Stimulated activated naive CD8-positive, alpha-beta T cell treated with anti-CD3 and anti-CD28 coated beads, Interleukin-15, Interleukin-2, amounts not matched to agents 100 ng/mL and 50 ng/mL, for 24 hours (primary cell): ENCODE measurements around the gene KRT12.

Experiments
- H3K27ac Mint-ChIP-seq: one replicate; pipeline ENCODE4 v1.8.0; 2021; ENCODE audit warnings: mild to moderate bottlenecking, mixed read lengths
- H3K27me3 Mint-ChIP-seq: one replicate; pipeline ENCODE4 v1.8.0; 2021; ENCODE audit warnings: mixed read lengths
- H3K36me3 Mint-ChIP-seq: one replicate; pipeline ENCODE4 v1.8.0; 2021; ENCODE audit warnings: low read depth, mixed read lengths
- H3K4me1 Mint-ChIP-seq: one replicate; pipeline ENCODE4 v1.8.0; 2021; ENCODE audit warnings: low read depth, mixed read lengths
- H3K4me3 Mint-ChIP-seq: one replicate; pipeline ENCODE4 v1.8.0; 2021; ENCODE audit warnings: mild to moderate bottlenecking, mixed read lengths
- H3K9me3 Mint-ChIP-seq: one replicate; pipeline ENCODE4 v1.8.0; 2021; ENCODE audit warnings: mixed read lengths

KRT12 gene

DNA sequence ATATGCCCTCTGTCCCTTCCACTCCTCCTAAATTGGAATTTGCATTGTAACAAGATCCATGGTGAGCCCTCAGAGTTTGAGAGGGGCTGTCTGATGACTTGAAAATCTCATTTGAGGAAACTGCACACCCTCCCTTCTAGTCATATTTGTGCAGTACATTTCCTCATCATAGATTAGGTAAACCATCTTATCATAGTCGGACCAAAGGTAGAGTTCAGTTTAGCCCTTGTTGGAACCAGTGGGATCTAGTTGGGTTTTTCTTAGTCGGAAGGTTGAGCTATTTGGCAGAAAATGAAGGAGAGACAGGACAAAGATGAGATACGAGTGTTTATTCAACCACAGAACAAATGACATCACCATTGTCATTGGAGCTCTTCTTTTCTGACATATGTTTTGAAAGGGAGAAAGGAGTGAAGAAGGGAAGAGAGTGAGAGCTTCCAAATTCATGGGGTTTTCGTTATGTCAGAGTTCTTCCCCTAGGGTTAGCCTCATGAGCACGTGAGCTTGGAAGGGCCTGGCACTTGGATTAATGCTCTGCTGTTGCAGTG is 33.9 kb upstream of the KRT12 start:
- no peak overlapping the region for H3K4me3 Mint-ChIP-seq
- H3K27me3 Mint-ChIP-seq: peaks cover 19% of the 10 kb centered on the region
- no peak overlapping the region for H3K27ac Mint-ChIP-seq
- peaks cover 18% of the 10 kb centered on the region for H3K4me1 Mint-ChIP-seq
- no peaks in the 10 kb centered on the region for H3K9me3 Mint-ChIP-seq
- H3K36me3 Mint-ChIP-seq: no peaks in the 10 kb centered on the region

DNA sequence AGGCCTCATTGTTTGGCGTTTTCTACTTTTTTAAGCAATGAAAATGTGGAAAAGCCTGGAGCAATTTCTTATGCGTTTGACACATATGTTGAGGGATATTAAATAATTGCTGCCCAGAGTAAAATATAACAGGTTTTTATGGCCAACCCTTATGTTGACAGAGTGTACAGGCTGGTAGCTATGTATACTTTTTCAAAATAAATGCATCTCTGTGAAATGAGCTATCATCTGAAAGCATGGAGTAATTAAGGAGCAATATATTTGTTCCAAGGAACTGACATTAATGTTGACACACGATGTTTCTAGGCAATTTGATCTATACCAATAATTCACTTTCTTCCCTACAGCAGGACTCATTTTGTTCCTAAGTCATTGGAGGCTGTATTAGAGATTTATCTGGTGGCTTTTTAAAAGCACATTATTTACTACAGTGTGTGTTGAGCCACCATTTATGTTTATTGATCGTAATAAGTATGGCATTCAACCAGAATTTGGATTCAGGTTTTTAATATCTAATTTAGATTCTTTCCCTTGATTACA is 30.0 kb upstream of the KRT12 start:
- Mint-ChIP-seq H3K4me3 (no peak overlapping the region), H3K36me3 (no peaks in the 10 kb centered on the region), H3K9me3 (no peaks in the 10 kb centered on the region), H3K4me1 (peaks cover 3% of the 10 kb centered on the region), H3K27ac (no peak overlapping the region), H3K27me3 (peaks cover 35% of the 10 kb centered on the region)

DNA sequence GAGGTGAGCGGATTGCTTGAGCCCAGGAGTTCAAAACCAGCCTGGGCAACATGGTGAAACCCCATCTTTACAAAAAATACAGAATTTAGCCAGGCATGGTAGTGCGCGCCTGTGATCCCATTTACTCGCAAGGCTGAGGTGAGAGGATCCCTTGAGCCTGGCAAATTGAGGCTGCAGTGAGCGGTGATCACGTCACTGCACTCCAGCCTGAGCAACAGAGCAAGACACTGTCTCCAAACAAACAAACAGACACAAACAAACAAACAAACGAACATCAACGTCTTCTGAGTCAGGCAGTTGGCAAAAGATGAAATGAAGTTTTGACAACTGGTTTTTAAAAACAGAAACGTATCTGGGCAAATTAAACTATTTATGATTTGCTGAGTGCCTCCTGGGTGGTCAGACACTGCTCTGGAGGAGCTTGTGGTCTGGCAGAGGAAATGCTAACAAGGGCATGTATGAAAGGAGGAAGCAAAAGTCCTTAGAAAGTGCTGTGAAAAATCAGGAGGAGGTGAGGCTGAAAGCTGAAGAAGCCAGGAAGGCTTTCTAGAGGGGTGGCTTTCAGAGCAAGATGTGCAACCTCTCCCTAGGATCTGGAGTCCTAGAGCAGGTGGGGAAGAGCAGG is 28.2 kb upstream of the KRT12 start:
- Mint-ChIP-seq H3K27me3 (peaks cover 29% of the 10 kb centered on the region), H3K27ac (no peak overlapping the region), H3K36me3 (no peaks in the 10 kb centered on the region), H3K9me3 (no peaks in the 10 kb centered on the region), H3K4me1 (no peaks in the 10 kb centered on the region), H3K4me3 (no peak overlapping the region)

DNA sequence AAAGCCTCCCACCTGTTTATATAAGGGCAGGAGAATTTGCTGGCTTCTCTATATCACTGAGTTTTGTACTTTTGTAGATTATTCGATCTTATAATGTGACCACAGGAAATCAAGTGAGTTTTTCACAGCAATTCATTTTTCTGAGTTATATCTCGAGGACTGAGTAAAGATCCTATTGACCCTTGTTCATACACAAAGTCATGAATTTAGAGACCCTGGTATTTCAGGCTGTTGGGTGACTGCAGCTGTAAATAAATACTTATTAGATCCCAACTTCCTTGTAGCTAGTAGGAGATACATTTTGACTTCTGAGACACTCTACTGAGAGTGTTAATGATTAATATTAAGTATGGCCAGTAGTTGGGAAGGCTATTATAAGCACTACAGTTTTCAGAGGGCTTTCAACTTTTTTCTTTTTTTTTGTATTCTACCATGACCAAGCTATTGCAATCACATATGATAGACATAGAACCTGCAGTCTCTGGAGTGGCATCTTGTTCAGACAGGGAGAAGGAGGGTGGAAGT is 21.2 kb upstream of the KRT12 start:
- H3K36me3 Mint-ChIP-seq: no peaks in the 10 kb centered on the region
- H3K27ac Mint-ChIP-seq: no peak overlapping the region
- H3K27me3 Mint-ChIP-seq: peaks cover 40% of the 10 kb centered on the region

GRCh38 chr17:40886090-40886489 is 19.1 kb upstream of the KRT12 start:
- Mint-ChIP-seq H3K4me1 (no peaks in the 10 kb centered on the region), H3K27ac (no peak overlapping the region), H3K4me3 (no peak overlapping the region), H3K36me3 (no peaks in the 10 kb centered on the region), H3K27me3 (peaks cover 32% of the 10 kb centered on the region), H3K9me3 (no peaks in the 10 kb centered on the region)

More for the DNA sequence above, 21.2 kb upstream of the KRT12 start:
- no peaks in the 10 kb centered on the region for H3K4me1 Mint-ChIP-seq
- no peak overlapping the region for H3K4me3 Mint-ChIP-seq
- no peaks in the 10 kb centered on the region for H3K9me3 Mint-ChIP-seq

- H3K9me3 Mint-ChIP-seq: no peaks in the 10 kb centered on the region
- no peak within 1 kb of the TSS for H3K4me3 Mint-ChIP-seq
- no peaks in the 10 kb centered on the region for H3K4me1 Mint-ChIP-seq
- no peaks in the 10 kb centered on the region for H3K36me3 Mint-ChIP-seq
- H3K27ac Mint-ChIP-seq: no peak within 1 kb of the TSS
- H3K27me3 Mint-ChIP-seq: peaks cover 29% of the 10 kb centered on the region
Observed at GRCh38 chr17:40884708-40885512, 17.9 kb upstream of the KRT12 start, which contains the start of gene KRT20. Gene KRT20, minus strand, starts transcription at chr17:40885242. Its CDS starts 57 bp downstream, at chr17:40885185.

GRCh38 chr17:40883626-40884334 is 16.8 kb upstream of the KRT12 start:
- H3K36me3 Mint-ChIP-seq: no peaks in the 10 kb centered on the region
- no peaks in the 10 kb centered on the region for H3K9me3 Mint-ChIP-seq
- no peak overlapping the region for H3K4me3 Mint-ChIP-seq
- no peak overlapping the region for H3K27ac Mint-ChIP-seq
- no peaks in the 10 kb centered on the region for H3K4me1 Mint-ChIP-seq
- peaks cover 18% of the 10 kb centered on the region for H3K27me3 Mint-ChIP-seq

GRCh38 chr17:40883031-40883430 is 16.0 kb upstream of the KRT12 start:
- peaks cover 10% of the 10 kb centered on the region for H3K27me3 Mint-ChIP-seq
- H3K36me3 Mint-ChIP-seq: no peaks in the 10 kb centered on the region
- H3K4me3 Mint-ChIP-seq: no peak overlapping the region
- H3K9me3 Mint-ChIP-seq: no peaks in the 10 kb centered on the region
- H3K27ac Mint-ChIP-seq: no peak overlapping the region
- H3K4me1 Mint-ChIP-seq: no peaks in the 10 kb centered on the region

- Mint-ChIP-seq H3K27me3 (peaks cover 7% of the 10 kb centered on the region), H3K27ac (no peak overlapping the region), H3K36me3 (no peaks in the 10 kb centered on the region), H3K4me3 (no peak overlapping the region), H3K9me3 (no peaks in the 10 kb centered on the region), H3K4me1 (no peaks in the 10 kb centered on the region)
Observed at GRCh38 chr17:40879026-40879425, 12.0 kb upstream of the KRT12 start.

DNA sequence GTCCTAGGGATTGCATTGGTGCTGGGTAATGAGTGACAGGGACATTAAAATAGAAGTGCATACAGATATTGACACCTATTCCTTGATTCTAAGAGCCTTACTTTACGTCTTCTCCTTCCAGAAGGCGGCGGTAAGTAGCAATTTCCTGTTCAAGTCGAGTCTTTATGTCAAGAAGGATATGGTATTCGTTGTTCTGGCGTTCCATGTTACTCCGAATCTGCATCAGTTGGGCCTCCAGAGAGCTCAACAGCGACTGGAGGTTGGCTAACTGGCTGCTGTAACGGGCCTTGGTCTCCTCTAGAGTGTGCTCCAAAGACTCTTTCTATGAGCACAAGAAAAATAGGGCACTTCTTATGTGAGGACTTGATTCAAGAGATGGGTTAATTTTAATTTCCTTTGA is 11.0 kb upstream of the KRT12 start:
- no peak overlapping the region for H3K27ac Mint-ChIP-seq
- no peak overlapping the region for H3K4me3 Mint-ChIP-seq
- peaks cover under 1% of the 10 kb centered on the region for H3K27me3 Mint-ChIP-seq
- no peaks in the 10 kb centered on the region for H3K36me3 Mint-ChIP-seq
- H3K4me1 Mint-ChIP-seq: no peaks in the 10 kb centered on the region
- no peaks in the 10 kb centered on the region for H3K9me3 Mint-ChIP-seq

- Mint-ChIP-seq H3K9me3 (no peaks in the 10 kb centered on the region), H3K4me1 (no peaks in the 10 kb centered on the region), H3K4me3 (no peak overlapping the region), H3K36me3 (no peaks in the 10 kb centered on the region), H3K27ac (no peak overlapping the region), H3K27me3 (peaks cover 21% of the 10 kb centered on the region)
Observed at GRCh38 chr17:40873801-40874200, 6.8 kb upstream of the KRT12 start.

GRCh38 chr17:40873255-40873654 is 6.2 kb upstream of the KRT12 start:
- Mint-ChIP-seq H3K27me3 (peaks cover 21% of the 10 kb centered on the region), H3K27ac (no peak overlapping the region), H3K36me3 (no peaks in the 10 kb centered on the region), H3K4me3 (no peak overlapping the region), H3K4me1 (no peaks in the 10 kb centered on the region), H3K9me3 (no peaks in the 10 kb centered on the region)

DNA sequence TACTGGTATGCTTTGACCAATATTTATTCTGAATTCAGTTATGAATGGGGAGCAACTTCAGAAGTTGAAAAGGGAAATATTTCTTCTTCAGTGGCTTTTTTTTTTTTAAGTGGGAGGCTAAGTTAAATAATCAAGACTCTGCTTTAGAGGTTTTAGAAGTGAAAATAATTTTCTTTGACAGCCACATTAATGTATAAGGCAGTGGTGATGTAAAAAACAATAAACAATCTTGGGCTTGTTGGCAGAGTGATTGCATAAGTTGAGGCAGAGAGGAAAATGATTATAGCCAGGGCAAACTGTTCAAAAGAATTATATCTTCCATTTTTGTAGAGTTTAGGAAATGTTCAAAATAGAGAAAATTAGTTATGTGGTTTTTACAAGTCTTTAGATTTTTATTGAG is 5.4 kb upstream of the KRT12 start:
- H3K4me3 Mint-ChIP-seq: no peak overlapping the region
- no peaks in the 10 kb centered on the region for H3K4me1 Mint-ChIP-seq
- H3K27me3 Mint-ChIP-seq: peaks cover 23% of the 10 kb centered on the region
- H3K36me3 Mint-ChIP-seq: no peaks in the 10 kb centered on the region
- no peak overlapping the region for H3K27ac Mint-ChIP-seq
- no peaks in the 10 kb centered on the region for H3K9me3 Mint-ChIP-seq

DNA sequence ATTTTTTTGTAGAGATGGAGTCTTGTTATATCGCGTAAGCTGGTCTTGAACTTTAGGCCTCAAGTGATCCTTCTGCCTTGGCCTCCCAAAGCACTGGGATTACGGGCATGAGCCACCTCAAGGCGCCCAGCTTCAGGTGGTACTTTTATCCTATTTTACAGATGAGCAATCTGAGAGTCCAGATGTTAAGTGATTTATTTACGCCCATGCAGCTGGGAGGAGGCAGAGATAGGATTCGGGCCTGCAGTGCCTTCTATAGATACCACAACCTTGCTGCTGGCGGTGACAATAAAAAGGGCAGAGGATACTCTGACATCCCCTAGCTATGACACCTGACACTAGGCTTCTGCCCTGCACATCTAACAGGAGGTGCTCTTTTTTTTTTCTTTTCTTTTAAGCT is 4.3 kb upstream of the KRT12 start:
- Mint-ChIP-seq H3K27me3 (peaks cover 29% of the 10 kb centered on the region), H3K4me3 (no peak overlapping the region), H3K36me3 (no peaks in the 10 kb centered on the region), H3K27ac (no peak overlapping the region), H3K9me3 (no peaks in the 10 kb centered on the region), H3K4me1 (no peaks in the 10 kb centered on the region)
